ENCODE measurements around the gene PGBD5.

DNA sequence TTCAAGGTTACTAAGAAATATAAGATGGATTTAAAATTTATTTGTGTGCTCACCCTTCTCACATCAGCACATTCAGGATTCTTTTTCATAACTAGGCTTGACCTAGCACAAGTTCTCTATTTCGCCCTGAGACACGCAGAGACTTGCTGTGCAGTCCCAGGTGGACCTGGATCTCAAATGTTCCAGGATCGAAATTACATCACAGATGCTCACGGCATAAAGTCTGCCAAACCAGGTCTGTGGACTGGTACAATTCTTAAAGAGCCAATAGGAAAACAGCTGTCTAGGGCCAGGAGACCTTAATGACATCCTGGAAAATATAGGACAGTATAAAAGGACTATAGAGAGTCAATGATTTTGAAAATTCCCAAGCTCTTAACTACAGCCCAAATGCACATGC, 2.2 kb downstream of the PGBD5 start:
- TF ChIP-seq, protein P1, sequence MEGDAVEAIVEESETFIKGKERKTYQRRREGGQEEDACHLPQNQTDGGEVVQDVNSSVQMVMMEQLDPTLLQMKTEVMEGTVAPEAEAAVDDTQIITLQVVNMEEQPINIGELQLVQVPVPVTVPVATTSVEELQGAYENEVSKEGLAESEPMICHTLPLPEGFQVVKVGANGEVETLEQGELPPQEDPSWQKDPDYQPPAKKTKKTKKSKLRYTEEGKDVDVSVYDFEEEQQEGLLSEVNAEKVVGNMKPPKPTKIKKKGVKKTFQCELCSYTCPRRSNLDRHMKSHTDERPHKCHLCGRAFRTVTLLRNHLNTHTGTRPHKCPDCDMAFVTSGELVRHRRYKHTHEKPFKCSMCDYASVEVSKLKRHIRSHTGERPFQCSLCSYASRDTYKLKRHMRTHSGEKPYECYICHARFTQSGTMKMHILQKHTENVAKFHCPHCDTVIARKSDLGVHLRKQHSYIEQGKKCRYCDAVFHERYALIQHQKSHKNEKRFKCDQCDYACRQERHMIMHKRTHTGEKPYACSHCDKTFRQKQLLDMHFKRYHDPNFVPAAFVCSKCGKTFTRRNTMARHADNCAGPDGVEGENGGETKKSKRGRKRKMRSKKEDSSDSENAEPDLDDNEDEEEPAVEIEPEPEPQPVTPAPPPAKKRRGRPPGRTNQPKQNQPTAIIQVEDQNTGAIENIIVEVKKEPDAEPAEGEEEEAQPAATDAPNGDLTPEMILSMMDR (conservative IDR thresholded peaks at IDR 0.05 in 1 of 2, IDR thresholded peaks at IDR 0.05 in 1 of 2; ENCODE audit: low read depth in 1 of 2, low read length in 2 of 2), result no peak
- TF ChIP-seq EZH2 (IDR thresholded peaks at IDR 0.05; ENCODE audit: low read length, missing control alignments), result no peak

Measured in fibroblast of lung (primary cell).